Muscle layer of duodenum (tissue), 2 donors: ENCODE results near the gene FRMD5.

Experiments used
- H3K27ac ChIP-seq: one replicate; pipeline ENCODE4 v1.7.0; 2013; ENCODE audit warnings: mild to moderate bottlenecking, low read length
- H3K27me3 ChIP-seq: one replicate; pipeline ENCODE4 v1.7.0; 2013; ENCODE audit warnings: low read depth, mild to moderate bottlenecking, control low read depth, low read length
- H3K36me3 ChIP-seq, 2 donors: one replicate each; pipeline ENCODE4 v1.7.0; 2013; ENCODE audit warnings: low read length in 2 of 2, control low read depth in 1 of 2, mild to moderate bottlenecking in 1 of 2; ENCODE audit not compliant: insufficient read depth in 2 of 2, control insufficient read depth in 1 of 2
- H3K4me1 ChIP-seq, 2 donors: one replicate each; pipeline ENCODE4 v1.7.0; 2013; ENCODE audit warnings: low read length in 2 of 2, mild to moderate bottlenecking in 2 of 2, control low read depth in 1 of 2, moderate library complexity in 1 of 2; ENCODE audit not compliant: insufficient read depth in 2 of 2, control insufficient read depth in 1 of 2
- H3K4me3 ChIP-seq, 2 donors: one replicate each; pipeline ENCODE4 v1.7.0; 2013; ENCODE audit warnings: low read length in 2 of 2, low read depth in 1 of 2, mild to moderate bottlenecking in 1 of 2
- H3K9me3 ChIP-seq, 2 donors: one replicate each; pipeline ENCODE4 v1.7.0; 2013; ENCODE audit warnings: low read length in 2 of 2, control low read depth in 1 of 2, mild to moderate bottlenecking in 1 of 2; ENCODE audit not compliant: control insufficient read depth in 1 of 2
- donor health status: healthy.

The FRMD5 gene

DNA sequence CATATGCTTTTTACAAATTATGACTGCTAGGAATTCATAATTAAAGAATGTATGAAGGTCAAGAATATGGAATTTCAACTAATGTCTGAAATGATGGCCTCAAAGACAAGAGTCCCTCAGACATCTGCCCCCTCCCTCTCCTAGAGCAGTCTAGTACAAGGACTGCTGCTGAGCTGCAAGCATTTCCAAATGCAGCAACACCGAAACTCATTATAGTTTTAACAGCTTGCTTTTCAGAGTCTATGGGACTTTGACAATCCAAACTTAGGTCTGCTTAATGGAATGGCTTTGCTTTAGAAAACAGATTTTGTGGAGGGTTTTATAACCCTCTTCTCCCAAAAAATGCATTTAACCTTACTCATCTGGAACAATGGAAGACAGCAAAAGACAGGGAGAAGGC lies 252.9 kb downstream of the FRMD5 start:
- no peaks in the 10 kb centered on the region for H3K27me3 ChIP-seq
- no peaks in the 10 kb centered on the region for H3K36me3 ChIP-seq
- H3K27ac ChIP-seq, result no peak overlapping the region
- no peaks in the 10 kb centered on the region for H3K4me1 ChIP-seq
- no peaks in the 10 kb centered on the region for H3K9me3 ChIP-seq
- H3K4me3 ChIP-seq, result no peak overlapping the region

DNA sequence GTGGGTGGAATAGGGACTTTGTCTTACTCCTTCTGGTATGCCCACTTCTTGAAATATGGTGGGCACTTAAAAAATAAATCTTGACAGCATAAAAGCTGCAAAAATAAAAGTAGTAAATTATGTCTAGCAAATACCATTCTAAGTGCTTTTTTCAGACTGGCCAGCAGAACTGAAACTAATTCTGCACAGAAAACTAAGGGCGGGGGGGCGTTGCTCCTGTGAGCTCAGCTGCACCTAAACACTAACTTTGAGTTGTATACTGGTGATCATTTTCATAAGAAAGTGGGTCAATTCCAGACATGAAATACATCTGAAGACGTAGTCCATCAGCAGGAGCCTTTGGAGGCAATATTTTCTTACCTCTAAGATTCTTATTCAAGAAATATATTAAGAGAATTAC lies 253.5 kb downstream of the FRMD5 start:
- H3K27me3 ChIP-seq, result no peaks in the 10 kb centered on the region
- H3K4me1 ChIP-seq, result no peaks in the 10 kb centered on the region
- H3K27ac ChIP-seq, result no peak overlapping the region
- no peaks in the 10 kb centered on the region for H3K36me3 ChIP-seq
- H3K9me3 ChIP-seq, result no peaks in the 10 kb centered on the region
- H3K4me3 ChIP-seq, result no peak overlapping the region

DNA sequence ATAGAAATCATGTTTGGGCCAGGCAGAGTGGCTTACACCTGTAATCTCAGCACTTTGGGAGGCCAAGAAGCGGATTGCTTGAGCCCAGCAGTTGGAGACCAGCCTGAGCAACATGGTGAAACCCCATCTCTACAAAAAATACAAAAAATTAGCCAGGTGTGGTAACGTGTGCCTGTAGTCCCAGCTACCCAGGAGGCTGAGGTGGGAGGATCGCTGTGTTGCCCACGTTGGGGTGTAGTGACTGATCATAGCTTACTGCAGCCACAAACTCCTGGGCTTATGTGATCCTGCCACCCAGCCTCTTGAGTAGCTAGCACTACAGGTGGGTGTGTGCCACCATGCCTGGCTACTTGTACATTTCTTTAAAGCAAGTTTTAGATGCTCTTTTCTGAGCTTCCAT lies 254.0 kb downstream of the FRMD5 start:
- H3K27ac ChIP-seq, result no peak overlapping the region
- H3K4me3 ChIP-seq, result no peak overlapping the region
- no peaks in the 10 kb centered on the region for H3K36me3 ChIP-seq

DNA sequence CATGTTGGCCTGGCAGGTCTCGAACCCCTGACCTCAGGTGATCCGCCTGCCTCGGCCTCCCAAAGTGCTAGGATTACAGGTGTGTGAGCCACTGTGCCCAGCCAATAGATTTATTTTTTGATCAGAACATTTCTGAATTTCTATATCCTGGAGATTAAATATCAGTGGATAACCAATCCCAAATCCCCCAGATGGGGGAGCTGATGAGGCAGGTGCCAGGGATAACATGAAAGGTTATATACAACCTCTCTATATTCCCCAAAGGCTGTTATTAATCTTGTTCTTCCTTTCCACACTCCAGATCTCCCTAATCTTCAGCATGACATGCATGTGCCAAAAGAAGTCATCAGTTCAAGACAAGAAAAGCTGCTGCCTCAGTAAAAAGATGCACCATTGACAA lies 256.0 kb downstream of the FRMD5 start:
- Histone ChIP-seq H3K36me3 (no peaks in the 10 kb centered on the region), H3K9me3 (no peaks in the 10 kb centered on the region), H3K4me3 (no peak overlapping the region), H3K4me1 (no peaks in the 10 kb centered on the region), H3K27ac (no peak overlapping the region), H3K27me3 (no peaks in the 10 kb centered on the region)

More for the DNA sequence above, 254.0 kb downstream of the FRMD5 start:
- Histone ChIP-seq H3K9me3 (no peaks in the 10 kb centered on the region), H3K27me3 (no peaks in the 10 kb centered on the region), H3K4me1 (no peaks in the 10 kb centered on the region)

DNA sequence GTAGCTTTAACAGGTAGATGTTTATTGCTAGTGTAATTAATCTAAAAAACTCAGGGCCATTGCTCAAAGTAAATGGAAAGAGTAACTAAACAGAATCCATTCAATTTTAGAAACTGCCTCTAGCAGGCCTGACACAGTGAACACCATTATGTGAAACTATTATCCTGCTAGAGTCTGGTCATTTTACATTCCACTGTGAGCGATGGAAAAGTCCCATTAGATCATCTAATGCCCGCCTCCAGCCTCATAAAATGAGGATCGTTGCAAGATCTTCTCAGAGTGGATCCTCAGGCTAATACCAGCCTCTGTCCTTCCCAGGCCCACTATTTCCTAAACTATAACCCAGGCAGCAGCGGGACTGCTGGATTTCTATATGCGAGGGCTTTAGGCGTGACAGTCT lies 260.6 kb downstream of the FRMD5 start:
- Histone ChIP-seq H3K27me3 (no peaks in the 10 kb centered on the region), H3K9me3 (no peaks in the 10 kb centered on the region), H3K4me3 (no peak overlapping the region), H3K36me3 (no peaks in the 10 kb centered on the region), H3K27ac (no peak overlapping the region), H3K4me1 (no peaks in the 10 kb centered on the region)

DNA sequence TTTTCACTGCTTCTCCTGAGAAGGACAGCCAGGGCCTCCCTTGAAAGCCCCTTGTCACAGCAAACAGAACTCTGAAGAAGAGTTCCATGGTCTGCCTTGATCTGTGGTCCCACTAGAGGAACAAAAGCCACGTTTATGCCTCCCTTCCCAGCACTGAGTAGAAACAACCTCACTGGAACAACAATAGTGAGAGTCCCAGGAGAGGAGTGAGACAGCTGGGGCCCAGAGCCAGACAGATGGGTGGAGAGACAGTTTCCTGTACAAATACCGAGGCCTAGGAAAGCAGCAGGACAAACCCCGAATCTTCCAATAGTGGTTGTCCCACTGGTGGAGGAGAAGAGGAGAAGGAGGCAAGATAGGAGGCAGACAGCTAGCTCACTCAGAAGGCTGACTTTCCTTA lies 262.2 kb downstream of the FRMD5 start:
- H3K9me3 ChIP-seq, result no peaks in the 10 kb centered on the region
- H3K4me1 ChIP-seq, result no peaks in the 10 kb centered on the region
- no peak overlapping the region for H3K27ac ChIP-seq
- no peaks in the 10 kb centered on the region for H3K27me3 ChIP-seq
- H3K36me3 ChIP-seq, result no peaks in the 10 kb centered on the region
- no peak overlapping the region for H3K4me3 ChIP-seq

DNA sequence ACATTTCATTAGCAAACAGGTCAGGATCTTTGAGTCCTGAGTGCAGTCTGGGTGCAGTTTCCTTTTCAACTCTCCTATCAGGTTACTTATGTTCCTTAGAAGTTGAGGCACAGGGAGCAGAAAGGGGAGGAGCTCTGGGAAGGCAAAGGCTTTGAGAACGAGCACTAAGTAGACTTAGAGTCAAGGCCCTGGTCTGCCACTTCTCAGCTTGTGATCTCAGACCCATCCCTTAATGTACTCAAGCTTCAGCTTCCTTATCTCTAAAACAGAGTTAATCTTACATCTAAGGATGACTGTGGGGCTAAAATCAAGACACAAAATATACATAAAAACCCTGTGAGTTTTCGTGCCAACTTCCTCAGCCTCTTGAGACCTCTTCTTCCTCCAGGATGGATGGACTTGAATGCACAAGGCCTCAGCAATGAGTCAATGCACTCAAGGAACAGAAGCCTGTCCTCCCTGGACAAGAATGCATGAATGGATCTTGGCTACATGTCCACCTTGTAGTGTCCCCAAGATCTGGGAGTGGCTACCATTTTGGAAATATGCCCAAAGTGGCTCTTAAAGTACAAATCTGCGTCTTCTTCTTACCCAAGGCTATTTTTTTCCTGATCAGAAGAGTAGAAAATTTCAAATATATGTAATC lies 263.2 kb downstream of the FRMD5 start:
- no peaks in the 10 kb centered on the region for H3K36me3 ChIP-seq
- no peak overlapping the region for H3K4me3 ChIP-seq
- no peaks in the 10 kb centered on the region for H3K27me3 ChIP-seq
- H3K4me1 ChIP-seq, result no peaks in the 10 kb centered on the region
- H3K27ac ChIP-seq, result no peak overlapping the region
- H3K9me3 ChIP-seq, result no peaks in the 10 kb centered on the region

DNA sequence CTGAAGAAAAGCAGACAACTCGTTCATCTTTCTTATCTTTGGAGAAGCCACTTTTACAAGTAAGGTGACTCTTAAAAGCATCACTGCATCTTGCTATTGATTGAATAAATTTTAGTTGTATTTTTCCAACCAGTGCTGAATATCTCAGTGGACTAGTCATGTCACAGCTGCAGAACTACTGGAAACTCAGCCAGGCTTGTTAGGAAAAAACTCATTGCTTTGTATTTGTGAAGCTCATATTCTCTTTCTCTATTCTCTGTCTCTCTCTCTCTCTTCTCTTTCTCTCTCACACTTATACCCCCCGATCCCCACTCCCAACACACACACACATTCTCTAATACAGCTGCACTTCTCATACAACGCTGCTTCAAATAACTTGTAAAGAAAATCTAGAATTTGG lies 264.0 kb downstream of the FRMD5 start:
- Histone ChIP-seq H3K36me3 (no peaks in the 10 kb centered on the region), H3K27ac (no peak overlapping the region), H3K9me3 (no peaks in the 10 kb centered on the region), H3K27me3 (no peaks in the 10 kb centered on the region), H3K4me3 (no peak overlapping the region), H3K4me1 (no peaks in the 10 kb centered on the region)

DNA sequence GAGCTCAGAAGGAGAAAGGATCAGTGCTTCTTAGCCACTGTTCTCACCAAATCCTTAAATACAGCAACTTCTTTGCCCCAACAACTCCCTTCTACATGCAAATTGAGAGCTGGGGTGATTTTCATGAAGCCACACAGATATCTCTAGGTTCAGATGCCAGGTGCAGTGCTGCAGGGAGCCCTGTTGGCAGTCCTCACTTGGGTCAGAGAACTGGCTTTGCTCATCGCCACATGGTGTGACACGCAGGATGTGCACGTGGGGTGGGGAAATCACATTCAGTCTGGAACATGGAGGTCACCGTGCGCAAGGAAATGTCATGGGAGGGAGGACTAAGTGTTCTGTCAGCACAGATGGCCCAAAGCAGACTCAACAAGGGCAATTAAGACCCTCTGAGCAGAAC lies 264.5 kb downstream of the FRMD5 start:
- Histone ChIP-seq H3K27ac (no peak overlapping the region), H3K27me3 (no peaks in the 10 kb centered on the region), H3K9me3 (no peaks in the 10 kb centered on the region), H3K36me3 (no peaks in the 10 kb centered on the region), H3K4me1 (no peaks in the 10 kb centered on the region), H3K4me3 (no peak overlapping the region)

DNA sequence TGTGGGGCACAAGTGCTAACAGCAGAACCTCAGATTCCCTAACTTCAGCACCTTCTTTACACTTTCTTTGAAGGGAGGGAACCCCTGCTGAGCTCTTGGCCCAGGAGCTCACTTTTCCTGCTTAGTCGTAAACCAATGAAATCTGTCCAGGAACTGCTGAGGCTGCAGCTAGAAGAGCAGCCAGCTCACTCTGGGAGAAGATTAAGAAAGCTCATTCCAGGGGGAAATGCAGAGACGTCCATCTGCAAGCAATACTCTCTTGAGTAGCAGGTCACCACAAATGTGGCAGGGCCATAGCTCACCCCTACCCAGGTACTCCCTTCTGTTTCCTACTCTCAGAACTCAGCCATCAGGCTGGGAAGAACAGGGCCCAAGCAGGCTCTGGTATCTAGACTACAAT lies 265.0 kb downstream of the FRMD5 start:
- Histone ChIP-seq H3K4me3 (no peak overlapping the region), H3K27ac (no peak overlapping the region), H3K27me3 (no peaks in the 10 kb centered on the region), H3K36me3 (no peaks in the 10 kb centered on the region), H3K4me1 (no peaks in the 10 kb centered on the region), H3K9me3 (no peaks in the 10 kb centered on the region)

DNA sequence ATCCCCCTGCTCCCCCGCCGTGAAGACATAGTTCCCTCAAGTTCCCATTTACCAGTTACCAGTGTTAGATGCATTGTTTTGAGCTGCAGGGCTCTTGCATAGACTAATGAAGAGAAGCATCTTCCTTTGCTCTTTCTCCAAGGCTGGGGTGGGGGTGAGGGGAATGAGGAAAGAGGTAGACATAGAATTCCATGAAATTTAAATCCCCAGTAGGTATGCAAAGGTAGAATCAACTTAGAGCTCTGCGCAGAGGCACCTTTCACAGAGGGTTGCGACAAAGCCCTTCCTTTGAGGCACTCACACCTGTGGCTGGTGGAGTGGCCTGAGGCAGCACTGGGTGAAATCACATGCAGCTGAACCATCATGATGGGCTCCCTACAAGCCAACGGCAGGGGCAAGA lies 266.9 kb downstream of the FRMD5 start:
- no peaks in the 10 kb centered on the region for H3K4me1 ChIP-seq
- no peaks in the 10 kb centered on the region for H3K9me3 ChIP-seq
- no peaks in the 10 kb centered on the region for H3K27me3 ChIP-seq
- H3K36me3 ChIP-seq, result no peaks in the 10 kb centered on the region
- no peak overlapping the region for H3K4me3 ChIP-seq
- no peak overlapping the region for H3K27ac ChIP-seq

DNA sequence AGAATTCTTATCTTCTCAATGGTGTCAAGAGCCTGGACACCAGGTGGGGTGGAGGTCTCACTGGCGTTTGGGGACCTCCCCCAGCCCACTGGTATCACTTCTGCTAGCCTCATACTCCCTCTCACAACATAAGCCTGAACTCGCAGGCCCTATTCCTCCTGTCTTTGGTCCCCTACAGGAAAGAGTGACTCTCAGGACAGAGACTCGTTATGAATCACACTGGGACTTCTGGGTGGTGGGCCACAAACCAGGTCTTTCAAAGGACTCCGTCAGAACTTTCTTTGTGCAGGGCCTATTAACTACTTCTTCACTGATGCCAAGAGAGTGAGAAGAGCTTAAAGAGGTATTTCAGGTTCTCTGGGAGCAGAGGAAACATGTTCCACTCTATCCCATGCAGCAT lies 267.9 kb downstream of the FRMD5 start:
- Histone ChIP-seq H3K4me1 (no peaks in the 10 kb centered on the region), H3K27me3 (no peaks in the 10 kb centered on the region), H3K4me3 (no peak overlapping the region), H3K27ac (no peak overlapping the region), H3K36me3 (no peaks in the 10 kb centered on the region), H3K9me3 (no peaks in the 10 kb centered on the region)
